Mesenchymal stem cell (in vitro differentiated cells and primary cell): ENCODE data around the gene FH.

Experiments used
- DNase-seq: peaks from one replicate; pipeline ENCODE4 v3.0.0-alpha.2; 2013
- H2AFZ ChIP-seq: one replicate; pipeline ENCODE4 v1.6.1; 2013; ENCODE audit warnings: low read depth, mild to moderate bottlenecking, control low read depth, inconsistent platforms, low read length, moderate library complexity
- H2AK5ac ChIP-seq: 2 replicates; pipeline ENCODE4 v1.6.1; 2013; ENCODE audit warnings: low read length, moderate library complexity, mild to moderate bottlenecking, inconsistent platforms; ENCODE audit not compliant: severe bottlenecking
- H2BK120ac ChIP-seq: one replicate; pipeline ENCODE4 v1.6.1; 2013; ENCODE audit warnings: low read depth, mild to moderate bottlenecking, inconsistent platforms, low read length, moderate library complexity
- H2BK12ac ChIP-seq, 2 experiments: one replicate each; pipeline ENCODE4 v1.6.1; 2013; ENCODE audit warnings: inconsistent platforms in 2 of 2, low read length in 2 of 2, mild to moderate bottlenecking in 2 of 2, moderate library complexity in 2 of 2, control low read depth in 1 of 2
- H2BK15ac ChIP-seq: one replicate; pipeline ENCODE4 v1.6.1; 2013; ENCODE audit warnings: mild to moderate bottlenecking, low read depth, inconsistent platforms; ENCODE audit not compliant: poor library complexity, severe bottlenecking
- H2BK5ac ChIP-seq: 2 replicates; pipeline ENCODE4 v1.6.1; 2013; ENCODE audit warnings: low read depth, mild to moderate bottlenecking, low read length, control low read depth, inconsistent platforms; ENCODE audit not compliant: poor library complexity, severe bottlenecking
- H3K14ac ChIP-seq, 2 experiments: one replicate each; pipeline ENCODE4 v1.6.1; 2013; ENCODE audit warnings: inconsistent platforms in 2 of 2, low read length in 2 of 2, control low read depth in 1 of 2, mild to moderate bottlenecking in 1 of 2, moderate library complexity in 1 of 2
- H3K18ac ChIP-seq, 2 experiments: one replicate each; pipeline ENCODE4 v1.6.1; 2013; ENCODE audit warnings: inconsistent platforms in 2 of 2, low read length in 2 of 2, control low read depth in 1 of 2, low read depth in 1 of 2, mild to moderate bottlenecking in 1 of 2
- H3K23ac ChIP-seq, 2 experiments: one replicate each; pipeline ENCODE4 v1.6.1; 2013; ENCODE audit warnings: inconsistent platforms in 2 of 2, low read length in 2 of 2, mild to moderate bottlenecking in 2 of 2, moderate library complexity in 2 of 2, control low read depth in 1 of 2
- H3K27ac ChIP-seq: 2 replicates; pipeline ENCODE4 v1.5.1; 2013; ENCODE audit warnings: mild to moderate bottlenecking, moderate library complexity, low read length, control low read depth, inconsistent platforms; ENCODE audit not compliant: poor library complexity, severe bottlenecking
- H3K27me3 ChIP-seq, 2 experiments: 2 replicates each; pipeline versions ENCODE4 v1.6.1 to v1.7.0; 2013; ENCODE audit warnings: low read length in 2 of 2, mild to moderate bottlenecking in 2 of 2, moderate library complexity in 2 of 2, control low read depth in 1 of 2, inconsistent platforms in 1 of 2; ENCODE audit not compliant: control insufficient read depth in 1 of 2, insufficient read depth in 1 of 2
- H3K36me3 ChIP-seq, 2 experiments: 2 replicates each; pipeline versions ENCODE4 v1.6.1 to v1.7.0; 2013; ENCODE audit warnings: low read length in 2 of 2, control low read depth in 1 of 2, inconsistent platforms in 1 of 2, low read depth in 1 of 2, mild to moderate bottlenecking in 1 of 2; ENCODE audit not compliant: insufficient read depth in 2 of 2, control insufficient read depth in 1 of 2
- H3K4ac ChIP-seq, 2 experiments: one replicate each; pipeline ENCODE4 v1.6.1; 2013; ENCODE audit warnings: inconsistent platforms in 2 of 2, low read length in 2 of 2, mild to moderate bottlenecking in 2 of 2, moderate library complexity in 2 of 2, control low read depth in 1 of 2, low read depth in 1 of 2
- H3K4me1 ChIP-seq: 2 replicates; pipeline ENCODE4 v1.6.1; 2013; ENCODE audit warnings: low read depth, low read length, control low read depth; ENCODE audit not compliant: control insufficient read depth, insufficient read depth
- H3K4me2 ChIP-seq: 2 replicates; pipeline ENCODE4 v1.6.1; 2013; ENCODE audit warnings: low read length, mild to moderate bottlenecking, inconsistent platforms; ENCODE audit not compliant: poor library complexity, severe bottlenecking
- H3K4me3 ChIP-seq, 2 experiments: 2 replicates each; pipeline versions ENCODE4 v1.5.1 to v1.7.0; 2013; ENCODE audit warnings: low read length in 2 of 2, mild to moderate bottlenecking in 2 of 2, control low read depth in 1 of 2, low read depth in 1 of 2; ENCODE audit not compliant: insufficient read depth in 1 of 2
- H3K79me1 ChIP-seq: replicated peaks from 2 replicates; pipeline ENCODE4 v1.6.1; 2013; ENCODE audit warnings: mild to moderate bottlenecking, control low read depth, low read length, inconsistent platforms; ENCODE audit not compliant: poor library complexity, severe bottlenecking
- H3K9ac ChIP-seq: 2 replicates; pipeline ENCODE4 v1.7.0; 2013; ENCODE audit warnings: mild to moderate bottlenecking, low read length, moderate library complexity
- H3K9me3 ChIP-seq: 2 replicates; pipeline ENCODE4 v1.7.0; 2013; ENCODE audit warnings: mild to moderate bottlenecking, low read length; ENCODE audit not compliant: control insufficient read depth
- H4K8ac ChIP-seq: one replicate; pipeline ENCODE4 v1.6.1; 2013; ENCODE audit warnings: inconsistent platforms, mild to moderate bottlenecking, low read length, moderate library complexity
- H4K91ac ChIP-seq: one replicate; pipeline ENCODE4 v1.6.1; 2013; ENCODE audit warnings: mild to moderate bottlenecking, low read length, inconsistent platforms
- WGBS: methylation state at CpG from one replicate; pipeline ENCODE4 v1.1.7; 2013; ENCODE audit warnings: mixed read lengths; 5-methylcytosine and 5-hydroxymethylcytosine counted together

The FH gene

DNA sequence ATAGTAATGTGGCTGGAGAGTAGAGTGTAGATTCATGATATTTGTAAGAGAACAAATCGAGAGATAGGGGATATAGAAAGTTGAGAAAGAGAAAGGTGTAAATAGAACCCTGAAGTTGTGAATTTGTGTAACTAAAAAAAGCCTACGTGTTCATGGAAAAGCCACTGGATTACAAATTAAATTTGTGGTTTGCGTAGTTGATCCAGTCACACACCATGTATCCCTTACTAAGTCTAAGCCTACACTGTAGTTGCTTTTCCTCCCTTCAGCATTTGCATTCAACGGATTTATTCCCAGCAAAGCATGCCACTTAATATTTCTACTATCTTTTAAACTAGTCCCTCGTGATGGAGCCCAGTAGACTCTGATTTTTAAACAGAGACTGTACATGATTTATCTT lies 37.5 kb upstream of the FH start:
- H4K91ac ChIP-seq = no peak overlapping the region
- peak overlapping the region; percentile 100 for H3K27ac ChIP-seq
- H3K36me3 ChIP-seq = no peaks in the 10 kb centered on the region
- H3K4me3 ChIP-seq = no peak overlapping the region
- WGBS = 83% methylated on average over 4 of the region's 5 CpGs
- H3K18ac ChIP-seq = no peak overlapping the region
- H3K14ac ChIP-seq = no peak overlapping the region
- no peaks in the 10 kb centered on the region for H3K27me3 ChIP-seq
- H2BK15ac ChIP-seq = no peak overlapping the region
- no peak overlapping the region for H3K4ac ChIP-seq
- H4K8ac ChIP-seq = no peak overlapping the region
- no peak overlapping the region for H3K9ac ChIP-seq
- H3K79me1 ChIP-seq = no peaks in the 10 kb centered on the region
- no peaks in the 10 kb centered on the region for H3K9me3 ChIP-seq
- H3K4me2 ChIP-seq = no peak overlapping the region
- no peak for DNase-seq
- no peak overlapping the region for H3K23ac ChIP-seq
- H2BK5ac ChIP-seq = no peak overlapping the region
- H3K4me1 ChIP-seq = peaks cover 1% of the 10 kb centered on the region
- no peak overlapping the region for H2BK12ac ChIP-seq
- no peak overlapping the region for H2BK120ac ChIP-seq
- H2AFZ ChIP-seq = no peak overlapping the region
- H2AK5ac ChIP-seq = no peak overlapping the region

DNA sequence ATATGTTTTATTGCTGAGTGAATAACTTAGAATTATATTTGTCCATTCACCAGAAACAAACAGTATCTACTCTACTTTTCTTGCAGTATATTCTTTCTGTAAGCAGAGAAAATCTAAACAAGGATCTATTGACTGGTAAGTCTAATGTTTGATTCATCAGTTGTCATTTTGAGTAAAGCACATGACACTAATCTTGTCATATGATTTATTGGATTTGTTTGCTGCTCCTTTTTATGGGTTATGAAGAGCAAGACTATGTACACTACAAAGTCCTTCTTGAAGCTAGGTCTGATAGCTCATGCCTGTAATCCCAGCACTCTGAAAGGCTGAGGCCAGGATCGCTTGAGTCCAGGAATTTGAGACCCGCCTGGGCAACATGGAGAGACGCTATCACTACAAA lies 36.0 kb upstream of the FH start:
- H3K27me3 ChIP-seq = no peaks in the 10 kb centered on the region
- no peak overlapping the region for H3K4me3 ChIP-seq
- H3K36me3 ChIP-seq = no peaks in the 10 kb centered on the region
- no peaks in the 10 kb centered on the region for H3K79me1 ChIP-seq
- H3K18ac ChIP-seq = no peak overlapping the region
- no peak overlapping the region for H3K9ac ChIP-seq
- no peak overlapping the region for H2BK120ac ChIP-seq
- no peak overlapping the region for H2BK12ac ChIP-seq
- no peak overlapping the region for H2AFZ ChIP-seq
- no peak overlapping the region for H3K23ac ChIP-seq
- H2BK15ac ChIP-seq = no peak overlapping the region
- no peak overlapping the region for H3K27ac ChIP-seq
- H3K9me3 ChIP-seq = no peaks in the 10 kb centered on the region
- H3K4me1 ChIP-seq = peaks cover 1% of the 10 kb centered on the region
- H4K91ac ChIP-seq = no peak overlapping the region
- H4K8ac ChIP-seq = no peak overlapping the region
- no peak overlapping the region for H3K4ac ChIP-seq
- no peak for DNase-seq
- no peak overlapping the region for H3K14ac ChIP-seq
- H3K4me2 ChIP-seq = no peak overlapping the region
- H2AK5ac ChIP-seq = peak overlapping the region; percentile 13
- WGBS = 91% methylated on average over 3 of the region's 3 CpGs
- H2BK5ac ChIP-seq = no peak overlapping the region

DNA sequence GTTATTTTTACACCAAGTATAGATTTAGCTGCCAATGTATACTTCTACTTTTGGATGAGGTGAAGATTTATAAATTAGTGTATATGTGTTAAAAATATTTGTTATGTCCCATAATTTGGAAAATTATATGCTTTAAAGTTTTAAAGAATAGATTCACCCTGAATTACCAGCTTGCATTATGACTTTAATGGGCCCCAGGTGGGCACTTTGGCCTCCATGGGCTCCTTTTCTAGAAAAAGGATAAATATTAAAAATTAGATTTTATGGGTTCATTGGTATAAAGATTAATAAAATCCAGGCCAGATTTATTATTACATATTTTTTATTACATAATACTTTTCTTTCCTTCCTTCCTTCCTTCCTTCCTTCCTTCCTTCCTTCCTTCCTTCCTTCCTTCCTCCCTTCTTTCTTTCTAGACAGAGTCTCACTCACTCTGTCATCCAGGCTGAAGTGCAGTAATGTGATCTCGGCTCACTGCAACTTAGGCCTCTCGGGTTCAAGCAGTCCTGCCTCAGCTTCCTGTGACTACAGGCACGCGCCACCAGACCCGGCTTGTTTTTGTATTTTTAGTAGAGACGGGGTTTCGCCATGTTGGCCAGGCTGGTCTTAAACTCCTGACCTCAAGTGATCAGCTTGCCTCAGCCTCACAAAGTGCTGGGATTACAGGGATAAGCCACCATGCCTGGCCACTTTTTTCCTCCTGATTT lies 34.5 kb upstream of the FH start:
- no peak overlapping the region for H2AK5ac ChIP-seq
- H3K9me3 ChIP-seq = no peaks in the 10 kb centered on the region
- no peaks in the 10 kb centered on the region for H3K79me1 ChIP-seq
- no peak overlapping the region for H3K9ac ChIP-seq
- no peak overlapping the region for H4K8ac ChIP-seq
- no peak overlapping the region for H3K14ac ChIP-seq
- H3K4me2 ChIP-seq = no peak overlapping the region
- no peak overlapping the region for H3K4ac ChIP-seq
- peaks cover 1% of the 10 kb centered on the region for H3K4me1 ChIP-seq
- DNase-seq = no peak
- WGBS = 88% methylated on average over 7 of the region's 7 CpGs
- H3K27ac ChIP-seq = no peak overlapping the region
- no peak overlapping the region for H3K4me3 ChIP-seq
- no peak overlapping the region for H4K91ac ChIP-seq
- H2AFZ ChIP-seq = no peak overlapping the region
- no peak overlapping the region for H3K23ac ChIP-seq
- H3K36me3 ChIP-seq = no peaks in the 10 kb centered on the region
- no peak overlapping the region for H3K18ac ChIP-seq
- no peak overlapping the region for H2BK12ac ChIP-seq
- H2BK15ac ChIP-seq = no peak overlapping the region
- H2BK120ac ChIP-seq = no peak overlapping the region
- H3K27me3 ChIP-seq = no peaks in the 10 kb centered on the region
- no peak overlapping the region for H2BK5ac ChIP-seq

DNA sequence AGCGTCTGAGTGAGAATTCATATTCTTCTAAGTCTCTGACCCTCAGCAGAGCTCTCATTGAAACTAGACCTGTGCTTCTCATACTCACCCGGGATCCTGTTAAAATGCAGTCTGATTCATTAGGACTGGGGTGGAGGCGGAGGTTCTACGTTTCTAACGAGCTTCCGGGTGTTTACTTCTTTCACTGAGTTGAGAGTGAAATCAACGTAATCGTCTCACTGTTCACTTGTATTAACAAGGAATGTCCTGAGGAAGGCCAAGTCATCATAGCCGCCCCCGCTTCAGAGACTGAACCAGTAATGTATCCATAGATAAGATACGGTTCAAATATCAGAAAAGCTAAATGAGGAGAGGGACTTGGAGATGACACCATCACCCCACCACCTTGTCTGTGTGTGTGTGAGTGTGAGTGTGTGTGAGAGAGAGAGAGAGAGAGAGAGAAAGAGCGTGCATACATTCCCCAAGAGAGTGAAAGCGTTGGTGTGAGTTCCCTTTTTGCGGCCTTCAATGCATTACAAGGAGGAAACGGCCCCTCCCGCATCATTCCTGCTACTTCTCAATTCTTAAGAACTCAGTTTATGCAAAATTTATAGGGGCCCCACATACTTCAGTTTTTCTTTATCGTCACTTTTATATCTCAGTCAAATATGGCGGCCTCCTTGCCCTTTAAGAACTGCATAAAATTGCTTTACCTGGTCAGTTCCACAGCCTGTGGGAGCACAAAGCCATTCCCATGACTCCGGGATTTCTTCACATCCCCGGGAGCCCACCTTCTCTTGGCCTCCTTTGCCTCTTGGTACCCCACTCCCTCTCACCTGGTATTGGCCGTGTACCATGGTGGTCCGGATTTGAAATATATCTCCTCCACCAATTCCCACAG lies 32.4 kb upstream of the FH start:
- no peak overlapping the region for H2BK12ac ChIP-seq

More for the DNA sequence above, 32.4 kb upstream of the FH start:
- no peak overlapping the region for H3K4me3 ChIP-seq
- H4K8ac ChIP-seq = no peak overlapping the region
- no peaks in the 10 kb centered on the region for H3K36me3 ChIP-seq
- no peak overlapping the region for H3K9ac ChIP-seq
- H3K18ac ChIP-seq = no peak overlapping the region
- H2BK15ac ChIP-seq = no peak overlapping the region
- H3K4ac ChIP-seq = no peak overlapping the region
- H2BK5ac ChIP-seq = no peak overlapping the region
- H3K27me3 ChIP-seq = no peaks in the 10 kb centered on the region
- H2BK120ac ChIP-seq = no peak overlapping the region
- no peaks in the 10 kb centered on the region for H3K4me1 ChIP-seq
- H3K27ac ChIP-seq = no peak overlapping the region
- no peak for DNase-seq
- H2AK5ac ChIP-seq = no peak overlapping the region
- H3K4me2 ChIP-seq = no peak overlapping the region
- no peaks in the 10 kb centered on the region for H3K79me1 ChIP-seq
- no peak overlapping the region for H4K91ac ChIP-seq
- no peak overlapping the region for H3K23ac ChIP-seq
- H3K14ac ChIP-seq = no peak overlapping the region
- no peaks in the 10 kb centered on the region for H3K9me3 ChIP-seq
- WGBS = 86% methylated on average over 21 of the region's 22 CpGs
- H2AFZ ChIP-seq = no peak overlapping the region
